SK-N-SH (cell line): ENCODE measurements around the gene ABI3. TPM values are rescaled to one million over a fixed set of nuclear protein-coding genes. Genes with fewer than 3 reads are reported as not detected.
"Not testable (repeated sequence)": the region's sequence is repeated elsewhere in the genome, so short reads cannot be mapped to it uniquely, and the experiment has no call there.

Experiments used
- CTCF ChIA-PET: fragments of 300-600, 350-600 bp; formaldehyde crosslinking; extraction: SDS; loops from one replicate; lab custom pipeline; 2021; lab: Yijun Ruan, JAX
- POLR2A ChIA-PET: fragments of 350-600 bp; sonication (Branson Sonifier 250); formaldehyde crosslinking; extraction: SDS; loops from one replicate; lab custom pipeline; 2020; ENCODE audit warnings: antibody characterized with exemption, inconsistent platforms; lab: Yijun Ruan, JAX
- DNase-seq: peaks from one replicate; pipeline ENCODE4 v3.0.0; 2012
- H2AFZ ChIP-seq: fragments of 200-600 bp; sonication (generic); 2 replicates; pipeline ENCODE4 v1.8.1; 2016; ENCODE audit warnings: antibody characterized with exemption, mild to moderate bottlenecking, low read depth
- H3F3A ChIP-seq: fragments of 200-600 bp; sonication (generic); replicated peaks from 2 replicates; pipeline ENCODE3; 2016; ENCODE audit warnings: antibody characterized with exemption, mild to moderate bottlenecking; ENCODE audit not compliant: insufficient read depth
- H3K27ac ChIP-seq, 2 experiments: fragments of 200-500 bp in 1 of 2; fragments of 200-600 bp in 1 of 2; sonication (Bioruptor generic) in 1 of 2; sonication (generic), shearing (Covaris generic) in 1 of 2; 2 replicates each; pipeline versions ENCODE4 v1.5.1 to v1.6.1; 2014 to 2016; ENCODE audit warnings: low read depth in 2 of 2, inconsistent platforms in 1 of 2, low read length in 1 of 2, mild to moderate bottlenecking in 1 of 2, mixed read lengths in 1 of 2
- H3K27me3 ChIP-seq: fragments of 200-600 bp; sonication (generic), shearing (Covaris generic); 2 replicates; pipeline ENCODE4 v1.6.1; 2016; ENCODE audit warnings: mixed run types; ENCODE audit not compliant: insufficient read depth
- H3K36me3 ChIP-seq, 2 experiments: fragments of 200-500 bp in 1 of 2; fragments of 200-600 bp in 1 of 2; sonication (Bioruptor generic) in 1 of 2; sonication (generic) in 1 of 2; replicated peaks in 1 of 2; 2 replicates each; pipeline versions ENCODE3 to v1.5.1; 2014 to 2016; ENCODE audit warnings: low read length in 1 of 2, mild to moderate bottlenecking in 1 of 2; ENCODE audit not compliant: insufficient read depth in 2 of 2, control insufficient read depth in 1 of 2
- H3K4me1 ChIP-seq, 2 experiments: fragments of 200-500 bp in 1 of 2; fragments of 200-600 bp in 1 of 2; sonication (Bioruptor generic) in 1 of 2; sonication (generic), shearing (Covaris generic) in 1 of 2; 2 replicates each; pipeline versions ENCODE4 v1.5.1 to v1.6.1; 2014 to 2016; ENCODE audit warnings: low read depth in 1 of 2, low read length in 1 of 2, mixed run types in 1 of 2; ENCODE audit not compliant: insufficient read depth in 2 of 2, control insufficient read depth in 1 of 2
- H3K4me2 ChIP-seq: fragments of 200-600 bp; sonication (generic), shearing (Covaris generic); 2 replicates; pipeline ENCODE4 v1.6.1; 2017; ENCODE audit warnings: mixed run types
- H3K4me3 ChIP-seq, 2 experiments: fragments of 200-500 bp in 1 of 2; fragments of 200-600 bp in 1 of 2; sonication (Bioruptor generic) in 1 of 2; sonication (generic), shearing (Covaris generic) in 1 of 2; 2 replicates each; pipeline versions ENCODE4 v1.5.1 to v1.8.1; 2014 to 2016; ENCODE audit warnings: low read depth in 2 of 2, inconsistent platforms in 1 of 2, low read length in 1 of 2, mild to moderate bottlenecking in 1 of 2, mixed read lengths in 1 of 2, moderate library complexity in 1 of 2
- H3K79me2 ChIP-seq: fragments of 200-600 bp; sonication (generic); 2 replicates; pipeline ENCODE4 v1.8.1; 2017; ENCODE audit warnings: mild to moderate bottlenecking; ENCODE audit not compliant: insufficient read depth
- H3K9ac ChIP-seq: fragments of 200-600 bp; sonication (generic); 2 replicates; pipeline ENCODE4 v1.6.1; 2017; ENCODE audit warnings: mixed run types
- H3K9me2 ChIP-seq: fragments of 200-600 bp; sonication (generic); 2 replicates; pipeline ENCODE4 v1.6.1; 2017; ENCODE audit warnings: mixed run types
- H3K9me3 ChIP-seq: fragments of 200-600 bp; sonication (generic); 2 replicates; pipeline ENCODE4 v1.6.1; 2017; ENCODE audit warnings: mixed run types, mild to moderate bottlenecking, moderate library complexity
- H4K20me1 ChIP-seq: fragments of 200-600 bp; sonication (generic); 2 replicates; pipeline ENCODE4 v1.6.1; 2017; ENCODE audit warnings: mild to moderate bottlenecking, mixed run types; ENCODE audit not compliant: insufficient read depth
- CHD2 ChIP-seq: fragments of 150-350 bp; IDR thresholded peaks from 2 replicates; pipeline ENCODE4 v1.6.1; 2018; ENCODE audit warnings: low read length; ENCODE audit not compliant: partially characterized antibody
- EP300 ChIP-seq, 2 experiments: IDR thresholded peaks; 2 replicates each; pipeline versions ENCODE4 v1.4.0 to v1.6.1; 2012; ENCODE audit warnings: borderline replicate concordance in 1 of 2, low read depth in 1 of 2, low read length in 1 of 2
- EZH2phosphoT487 ChIP-seq: fragments of 200-600 bp; sonication (generic); IDR thresholded peaks from 2 replicates; pipeline ENCODE4 v1.6.1; 2017; ENCODE audit warnings: low read depth, mixed run types, mild to moderate bottlenecking, antibody characterized with exemption, moderate library complexity, borderline replicate concordance
- FOSL2 ChIP-seq: IDR thresholded peaks from 2 replicates; pipeline ENCODE4 v1.4.0; 2012; ENCODE audit warnings: low read depth, mild to moderate bottlenecking, moderate library complexity, borderline replicate concordance
- GABPA ChIP-seq: IDR thresholded peaks from 2 replicates; pipeline ENCODE4 v1.4.0; 2012; ENCODE audit warnings: low read depth, mild to moderate bottlenecking
- GATA2 ChIP-seq: sonication (generic); formaldehyde crosslinking; IDR thresholded peaks from 2 replicates; pipeline ENCODE4 v1.5.0; 2020; ENCODE audit warnings: mild to moderate bottlenecking, missing genetic modification reagents
- IRF3 ChIP-seq: fragments of 150-350 bp; IDR thresholded peaks from 2 replicates; pipeline ENCODE4 v1.6.1; 2016; ENCODE audit warnings: mild to moderate bottlenecking, low read depth, low read length
- JUND ChIP-seq: IDR thresholded peaks from 2 replicates; pipeline ENCODE4 v1.4.0; 2012
- MAX ChIP-seq: IDR thresholded peaks from 2 replicates; pipeline ENCODE4 v1.4.0; 2012; ENCODE audit warnings: low read depth
- NFIC ChIP-seq: IDR thresholded peaks from 2 replicates; pipeline ENCODE4 v1.4.0; 2012; ENCODE audit warnings: borderline replicate concordance
- PBX3 ChIP-seq: IDR thresholded peaks from 2 replicates; pipeline ENCODE4; 2012
- TAF1 ChIP-seq: IDR thresholded peaks from 2 replicates; pipeline ENCODE4 v1.6.1; 2012; ENCODE audit warnings: low read depth, mild to moderate bottlenecking, low read length, moderate library complexity, borderline replicate concordance
- TCF12 ChIP-seq: IDR thresholded peaks from 2 replicates; pipeline ENCODE4 v1.4.0; 2012
- USF1 ChIP-seq: IDR thresholded peaks from 2 replicates; pipeline ENCODE4 v1.4.0; 2012; ENCODE audit warnings: low read depth, borderline replicate concordance
- WGBS: methylation state at CpG from one replicate; pipeline ENCODE4 v1.1.6; 2017; ENCODE audit warnings: low lambda C conversion rate; 5-methylcytosine and 5-hydroxymethylcytosine counted together
- polyA plus RNA-seq, 3 experiments: library from polyadenylated mRNA; depleted of rRNA; stranded (reverse); fragments of >200 nt; gene quantifications; 2 replicates each; pipeline ENCODE4 v1.2.3, GENCODE V29; 2012

The ABI3 gene
- polyA plus RNA-seq, 1 of the 3 experiments (the other 2 are of a cell fraction), result 4.7 TPM

GRCh38 chr17:49185381-49185780, 25.1 kb upstream of the ABI3 start:
- H3K9me3 ChIP-seq, H3K9me2 ChIP-seq: not testable (repeated sequence)
- WGBS, result 13% methylated on average over 1 of the region's 1 CpG

GRCh38 chr17:49187301-49187700, 23.2 kb upstream of the ABI3 start:
- Histone ChIP-seq H3K9me3 (no peaks in the 10 kb centered on the region), H3F3A (peaks cover 5% of the 10 kb centered on the region), H3K4me1 (peaks cover 0 to 3% of the 10 kb centered on the region in 2 experiments; a peak in 2 of 4 replicates), H4K20me1 (no peaks in the 10 kb centered on the region), H3K27me3 (peaks cover under 1% of the 10 kb centered on the region; the same call in 1 of the 2 replicates), H3K9ac (no peak overlapping the region), H3K9me2 (no peaks in the 10 kb centered on the region), H3K4me3 (no peak overlapping the region), H3K79me2 (no peaks in the 10 kb centered on the region), H2AFZ (no peak overlapping the region), H3K36me3 (no peaks in the 10 kb centered on the region), H3K4me2 (no peak overlapping the region), H3K27ac (no peak overlapping the region)
- DNase-seq, result no peak
- CTCF ChIA-PET, result no interaction called here
- no peak for TF ChIP-seq JUND
- no peak for TF ChIP-seq MAX
- no peak for TF ChIP-seq GABPA
- no peak for TF ChIP-seq EZH2phosphoT487
- TF ChIP-seq FOSL2, result no peak
- no peak for TF ChIP-seq PBX3
- no peak for TF ChIP-seq IRF3
- TF ChIP-seq EP300 (IDR thresholded peaks at IDR 0.05; ENCODE audit: borderline replicate concordance in 1 of 2, low read depth in 1 of 2, low read length in 1 of 2), result no peak
- TF ChIP-seq CHD2, result no peak
- no peak for TF ChIP-seq NFIC
- no peak for TF ChIP-seq TAF1
- no peak for TF ChIP-seq GATA2 (CRISPR knock-in tag)
- no peak for TF ChIP-seq USF1
- no peak for TF ChIP-seq TCF12
- POLR2A ChIA-PET, result no interaction called here
- 49% methylated on average over 3 of the region's 3 CpGs for WGBS

More at GRCh38 chr17:49185381-49185780, 25.1 kb upstream of the ABI3 start:
- CTCF ChIA-PET, H3K36me3 ChIP-seq, H3K4me1 ChIP-seq, H3K27ac ChIP-seq, H2AFZ ChIP-seq, H3K9ac ChIP-seq, POLR2A ChIA-PET, H3K4me2 ChIP-seq, H3K4me3 ChIP-seq, H4K20me1 ChIP-seq, H3F3A ChIP-seq, H3K79me2 ChIP-seq, H3K27me3 ChIP-seq, DNase-seq: not testable (repeated sequence)
